SHP77 (cell line): ENCODE measurements around the gene ADAMTS17.

Experiments used
- DNase-seq, 2 experiments: peaks; one replicate each; lab custom pipeline; 2025; lab: John Stamatoyannopoulos, UW

The ADAMTS17 gene

DNA sequence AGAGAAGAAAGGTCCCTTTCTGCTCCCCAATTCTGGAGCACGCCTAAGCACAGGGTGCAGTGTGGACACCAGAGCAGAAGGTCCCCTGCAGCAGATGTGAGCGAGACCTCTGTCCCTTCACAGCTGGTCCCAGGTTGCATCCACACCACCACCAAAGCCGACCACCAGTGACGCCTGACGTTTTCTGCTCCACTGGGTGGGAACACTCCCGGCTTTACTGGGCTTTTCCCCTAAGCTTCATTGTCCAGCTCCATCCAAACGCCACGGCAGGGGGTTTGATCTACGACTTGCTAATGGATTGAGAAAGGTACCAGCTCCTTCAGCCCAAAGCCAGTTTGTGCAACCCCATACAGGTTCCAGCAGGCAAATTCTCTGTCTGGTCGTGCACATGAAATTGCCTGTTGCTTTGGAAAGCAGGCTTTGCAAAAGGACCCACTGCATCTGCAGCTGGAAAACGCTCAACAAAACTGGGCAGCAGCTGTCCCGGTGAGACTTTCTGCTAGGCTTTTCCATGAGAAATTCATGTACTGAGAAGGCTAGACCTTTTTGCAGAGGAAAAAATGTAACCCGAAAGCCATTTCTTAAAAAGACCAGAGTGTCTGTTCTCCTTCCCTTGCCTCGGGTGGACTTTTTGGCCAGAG, 31.1 kb downstream of the ADAMTS17 start:
- DNase-seq, result no peak

DNA sequence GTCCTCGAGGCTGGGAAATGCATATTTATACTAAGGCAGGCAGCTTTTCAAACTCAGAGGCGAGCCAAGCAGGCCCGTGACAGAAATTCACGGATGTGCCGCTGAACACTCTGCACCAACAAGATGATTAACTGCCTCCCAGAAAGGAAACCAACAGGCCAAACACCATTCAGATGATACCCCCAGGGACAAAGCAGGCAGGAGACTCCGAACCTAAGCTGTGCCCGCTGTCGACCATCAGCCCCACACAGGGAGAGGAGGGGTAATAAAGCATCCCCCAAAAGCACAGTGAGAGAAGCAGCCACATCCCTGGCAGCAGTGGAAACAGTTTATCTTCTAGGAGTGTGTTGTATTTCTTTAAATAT, 31.8 kb downstream of the ADAMTS17 start:
- DNase-seq, result no peak

DNA sequence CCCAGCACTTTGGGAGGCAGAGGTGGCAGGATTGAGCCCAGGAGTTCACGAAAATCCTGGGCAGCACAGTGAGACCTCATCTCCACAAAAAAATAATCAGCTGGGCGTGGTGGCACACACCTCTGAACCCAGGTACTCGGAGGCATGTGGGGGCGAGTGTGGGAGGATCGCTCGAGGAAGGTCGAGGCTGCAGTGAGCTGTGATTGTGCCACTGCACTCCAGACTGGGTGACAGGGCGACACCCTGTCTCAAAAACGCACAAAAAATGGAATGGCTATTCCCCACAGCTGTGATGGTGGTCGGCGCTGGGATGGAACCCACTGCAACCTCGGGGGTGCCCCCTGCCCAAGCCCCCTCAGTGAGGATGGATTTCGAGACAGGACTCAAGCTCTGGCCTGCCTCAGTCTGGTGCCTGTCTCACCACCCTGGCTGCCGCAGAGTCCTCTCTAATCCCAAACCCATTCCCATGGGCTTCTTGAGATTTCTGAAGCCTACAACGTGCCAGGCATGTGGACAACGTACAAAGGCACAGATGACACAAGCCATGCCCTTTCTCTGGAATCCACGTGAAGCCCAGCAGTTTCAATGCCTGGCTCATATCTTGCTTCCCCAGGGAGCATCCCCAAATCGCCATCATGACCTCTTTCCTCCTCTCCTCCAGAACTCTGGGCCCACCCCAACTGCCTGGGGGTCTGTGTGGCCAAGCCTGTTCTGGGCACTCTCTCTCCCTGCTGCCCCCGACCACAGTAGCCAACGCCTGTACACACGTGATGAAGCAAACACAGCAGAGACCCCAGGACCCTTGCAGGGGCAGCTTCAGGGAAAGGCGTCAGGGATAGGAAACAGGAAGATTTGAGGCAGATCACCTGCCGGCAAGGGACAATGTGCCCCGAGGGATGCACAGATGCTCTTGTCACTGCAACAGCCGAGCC, 32.4 kb downstream of the ADAMTS17 start:
- DNase-seq, result no peak

DNA sequence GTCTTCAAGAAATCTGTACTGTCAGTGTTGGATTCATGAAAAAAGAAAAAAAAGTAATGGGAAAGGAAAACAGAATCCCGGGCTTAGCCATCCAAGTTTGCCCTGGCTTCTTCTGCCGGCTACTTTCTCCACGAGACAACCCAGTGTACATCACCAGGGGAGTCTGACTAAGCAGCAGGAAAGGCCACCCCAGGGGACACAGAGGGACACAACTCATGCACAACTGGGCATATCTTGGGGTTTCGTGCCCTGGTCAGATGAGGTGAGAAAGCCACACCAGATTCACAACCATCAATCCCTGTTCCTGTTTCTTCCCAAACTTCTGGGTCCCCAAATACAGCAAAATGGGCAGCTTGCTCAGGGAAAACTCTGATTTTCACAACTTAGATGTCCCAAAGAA, 33.2 kb downstream of the ADAMTS17 start:
- DNase-seq, result no peak

DNA sequence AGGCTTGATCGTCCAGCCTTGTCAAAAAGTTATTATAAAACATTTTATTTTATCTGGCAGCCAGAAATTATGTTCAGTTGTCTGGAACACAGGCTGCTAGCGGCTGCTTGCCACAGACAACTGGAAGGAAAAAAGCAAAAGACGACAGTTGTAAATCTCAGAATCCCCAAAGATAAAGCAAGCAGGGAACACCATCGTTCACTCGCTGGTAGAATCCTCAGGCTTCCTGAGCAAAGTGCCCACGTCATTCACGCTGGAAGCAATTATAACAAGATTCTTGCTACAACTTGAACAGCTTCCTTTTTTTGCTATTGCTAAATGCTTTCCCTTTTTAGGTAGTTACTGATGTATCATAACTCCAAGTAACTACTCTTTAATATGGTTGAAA, 33.6 kb downstream of the ADAMTS17 start:
- DNase-seq, result no peak

DNA sequence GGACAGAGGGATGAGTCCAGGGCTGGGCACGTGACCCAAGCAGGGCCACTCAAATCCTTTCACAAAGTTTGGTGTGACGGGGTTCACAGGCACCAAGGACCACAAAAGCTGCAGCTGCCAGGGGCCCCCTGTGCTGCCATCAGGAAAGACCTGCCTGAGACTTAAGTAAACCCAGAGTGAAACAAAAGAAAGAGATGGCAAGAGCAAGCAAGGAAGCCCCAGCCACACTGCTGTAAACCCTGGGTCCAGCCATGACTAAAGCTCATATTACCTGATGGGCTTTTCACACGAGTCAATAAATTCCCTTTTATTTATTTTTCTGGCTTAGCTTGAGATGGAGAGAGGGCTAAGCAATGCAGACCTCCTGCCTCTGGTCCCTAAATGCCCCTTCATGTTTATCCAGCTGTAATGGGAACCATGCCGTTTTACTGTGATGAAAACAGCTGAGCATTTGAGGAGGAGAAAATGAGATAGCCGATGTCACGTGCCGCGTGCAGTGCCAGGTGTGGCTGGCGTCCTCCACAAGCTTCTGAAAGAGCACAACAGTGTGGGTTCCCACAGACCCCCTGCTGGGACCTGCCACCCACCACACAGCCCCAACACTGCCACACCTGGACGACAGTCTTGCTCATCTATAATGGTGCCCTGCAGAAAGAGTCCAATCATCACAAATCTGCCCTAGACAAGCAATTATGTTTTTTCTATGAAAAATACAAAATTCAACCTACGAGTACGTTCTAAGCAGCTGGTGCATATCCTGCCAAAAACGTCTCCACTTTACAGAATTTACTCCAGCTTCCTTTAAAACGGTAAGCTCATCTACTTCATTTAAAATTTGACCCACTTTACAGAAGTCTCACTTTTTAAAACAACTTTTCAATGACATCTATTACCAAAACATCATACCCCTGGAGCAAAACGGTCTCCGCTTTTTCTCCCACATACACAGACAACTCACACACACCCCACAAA, 34.2 kb downstream of the ADAMTS17 start:
- peak; percentile 25 to 50 for DNase-seq

DNA sequence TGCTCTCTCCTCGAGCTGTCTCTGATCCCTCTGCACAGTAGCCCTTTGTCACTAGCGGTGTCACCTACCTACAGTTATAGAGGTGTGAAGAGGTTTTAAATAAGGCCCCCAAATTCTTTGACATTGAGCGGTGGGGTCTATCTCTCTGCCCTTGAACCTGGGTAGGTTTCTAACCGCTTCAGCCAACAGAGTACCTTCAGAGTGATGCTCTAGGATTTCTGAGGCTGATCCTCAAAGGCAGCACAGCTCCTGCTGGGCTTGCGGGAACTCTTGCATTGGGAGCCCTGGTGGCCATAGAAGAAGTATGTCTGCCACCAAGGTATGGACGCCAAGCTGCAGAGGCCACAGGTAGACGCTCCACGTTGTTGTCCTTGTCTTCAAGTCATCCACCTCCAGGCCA, 35.7 kb downstream of the ADAMTS17 start:
- DNase-seq, result no peak

DNA sequence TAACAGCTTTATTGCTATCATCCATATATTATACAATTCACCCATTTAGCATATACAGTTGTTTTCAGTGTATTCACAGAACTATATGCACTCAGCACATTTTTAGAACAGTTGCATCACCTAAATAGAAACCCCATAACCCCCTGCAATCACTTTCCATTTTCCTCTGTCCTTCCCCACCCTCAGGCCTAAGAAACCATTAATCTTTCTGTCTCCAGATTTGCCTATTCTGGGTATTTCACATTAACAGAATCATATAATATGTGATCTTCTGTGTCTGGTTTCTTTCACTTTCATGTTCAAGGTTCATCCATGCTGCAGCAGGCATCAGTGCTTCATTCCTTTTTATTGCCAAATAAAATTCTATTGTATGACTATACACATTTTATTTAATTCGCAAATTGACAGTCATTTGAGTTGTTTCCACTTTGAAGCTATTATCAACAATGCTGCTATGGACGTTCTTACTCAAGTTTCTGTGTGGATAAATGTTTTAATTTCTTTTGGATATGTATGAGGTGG, 39.8 kb downstream of the ADAMTS17 start:
- no peak for DNase-seq

DNA sequence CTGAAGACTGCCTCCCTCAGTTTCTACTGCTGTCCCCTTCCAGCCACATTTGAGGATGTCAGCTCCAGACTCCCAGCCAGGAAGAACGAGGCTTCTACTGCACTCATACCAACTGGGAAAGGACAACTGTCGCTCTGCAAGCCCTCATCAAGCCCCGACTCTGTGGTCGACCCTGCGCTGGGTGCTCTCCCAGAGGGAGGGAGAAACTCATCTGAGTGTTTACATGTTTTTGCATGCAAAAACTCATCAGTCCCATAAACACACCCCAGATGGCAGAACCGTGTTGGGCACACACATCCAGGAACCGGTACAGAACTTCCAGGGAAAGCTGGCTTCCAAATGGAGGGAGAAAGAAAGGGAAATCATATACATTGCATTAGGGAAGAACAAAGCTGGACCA, 43.5 kb downstream of the ADAMTS17 start:
- no peak for DNase-seq

DNA sequence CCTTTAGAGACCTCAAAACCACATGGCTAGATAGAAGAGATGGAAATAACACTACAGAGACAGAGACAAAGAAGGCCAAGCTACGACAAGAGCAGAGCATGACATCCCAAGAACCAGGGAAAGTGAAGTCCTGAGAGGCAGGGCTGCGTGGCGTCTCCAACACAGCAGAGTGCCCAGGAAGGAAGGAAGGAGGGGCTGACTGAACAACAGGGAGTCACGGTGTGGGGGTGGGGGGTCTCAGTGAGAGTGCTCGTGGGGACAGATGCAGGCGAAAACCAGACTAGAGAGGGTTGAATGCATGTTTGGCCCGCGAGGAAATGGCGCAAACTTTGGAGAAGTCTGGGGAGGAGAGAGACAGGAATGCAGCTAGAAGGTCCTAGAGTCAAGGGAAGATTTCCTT, 44.0 kb downstream of the ADAMTS17 start:
- DNase-seq, result no peak

DNA sequence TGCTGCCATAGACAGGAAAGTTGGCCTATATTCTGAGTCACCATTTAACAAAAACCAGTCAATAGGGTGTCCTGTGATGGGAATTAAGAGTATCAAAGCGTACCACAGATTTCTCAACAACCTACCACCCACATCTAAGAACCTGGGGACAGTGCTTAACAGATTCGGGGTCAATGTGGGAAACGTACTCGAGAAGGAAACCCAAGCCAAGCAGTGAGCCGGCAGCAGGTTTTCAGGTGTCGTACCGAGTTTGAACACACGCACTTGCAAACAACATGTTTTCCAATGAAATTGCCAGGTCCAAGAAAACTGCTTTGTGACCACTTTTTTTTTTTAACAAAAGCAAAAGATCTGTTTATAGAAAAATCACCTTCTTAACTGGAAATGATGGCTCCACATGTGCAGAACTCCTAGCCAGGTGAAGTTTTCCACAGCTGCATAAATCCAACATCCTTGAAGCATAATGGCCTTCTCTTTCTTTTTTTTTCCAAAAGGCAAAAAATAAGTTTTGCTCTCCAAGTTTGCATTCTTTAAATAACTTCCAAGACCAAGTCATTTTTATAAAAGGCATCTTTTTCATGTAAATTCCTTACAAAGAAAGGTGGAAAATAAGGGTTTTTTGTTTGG, 45.7 kb downstream of the ADAMTS17 start:
- DNase-seq, result no peak

DNA sequence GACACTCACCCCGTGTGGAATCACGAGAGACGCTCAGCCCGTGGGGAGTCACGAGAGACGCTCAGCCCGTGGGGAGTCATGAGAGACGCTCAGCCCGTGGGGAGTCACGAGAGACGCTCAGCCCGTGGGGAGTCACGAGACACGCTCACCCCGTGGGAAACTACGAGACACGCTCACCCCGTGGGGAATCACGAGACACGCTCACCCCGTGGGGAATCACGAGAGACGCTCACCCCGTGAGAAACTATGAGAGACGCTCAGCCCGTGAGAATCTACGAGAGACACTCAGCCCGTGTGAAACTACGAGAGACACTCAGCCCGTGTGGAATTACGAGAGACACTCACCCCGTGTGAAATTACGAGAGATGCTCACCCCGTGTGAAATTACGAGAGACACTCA, 49.8 kb downstream of the ADAMTS17 start:
- DNase-seq, result no peak

DNA sequence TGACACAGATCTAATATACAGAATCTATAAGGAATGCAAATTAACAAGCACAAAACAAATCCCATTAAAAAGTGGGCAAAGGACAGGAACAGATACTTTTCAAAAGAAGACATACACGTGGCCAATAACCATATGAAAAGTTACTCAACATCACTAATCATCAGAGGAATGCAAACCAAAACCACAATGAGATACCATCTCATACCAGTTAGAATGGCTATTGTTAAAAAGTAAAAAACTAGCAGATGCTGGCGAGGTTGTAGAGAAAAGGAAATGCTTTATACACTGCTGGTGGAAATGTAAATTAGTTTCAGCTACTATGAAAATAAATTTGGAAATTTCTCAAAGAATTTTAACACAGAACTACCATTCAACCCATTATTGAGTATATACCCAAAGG, 50.7 kb downstream of the ADAMTS17 start:
- no peak for DNase-seq

DNA sequence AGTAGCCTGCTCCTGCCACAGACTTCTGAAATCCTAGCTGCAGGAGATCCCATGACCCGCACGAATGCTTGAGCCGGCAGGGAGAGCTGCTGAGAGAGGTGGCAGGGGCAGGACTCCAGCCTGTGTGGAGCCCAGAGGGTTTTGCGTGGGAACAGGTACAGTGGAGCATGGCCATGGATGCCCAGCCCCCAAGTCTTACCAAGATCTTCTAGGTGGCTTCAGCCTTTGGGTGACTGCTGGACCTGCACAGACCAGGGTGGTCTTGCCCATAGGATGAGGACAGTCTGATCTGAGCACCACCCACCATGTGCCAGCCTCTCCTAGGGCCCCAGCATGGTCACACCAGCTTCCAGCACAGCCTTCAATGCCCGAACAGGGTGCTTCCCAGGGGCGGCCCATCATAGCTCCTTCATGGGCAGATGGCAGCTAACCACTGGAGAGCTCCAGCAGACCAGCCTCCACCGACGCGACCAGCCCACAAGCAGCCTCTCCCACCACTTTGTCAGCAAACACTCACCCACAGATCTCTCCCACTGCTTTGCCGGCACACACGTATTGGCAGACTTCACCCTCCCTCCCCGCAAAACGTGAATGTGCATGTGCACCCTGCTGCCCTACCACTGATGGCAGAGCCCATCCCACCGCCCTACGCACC, 56.0 kb downstream of the ADAMTS17 start:
- DNase-seq, result no peak

DNA sequence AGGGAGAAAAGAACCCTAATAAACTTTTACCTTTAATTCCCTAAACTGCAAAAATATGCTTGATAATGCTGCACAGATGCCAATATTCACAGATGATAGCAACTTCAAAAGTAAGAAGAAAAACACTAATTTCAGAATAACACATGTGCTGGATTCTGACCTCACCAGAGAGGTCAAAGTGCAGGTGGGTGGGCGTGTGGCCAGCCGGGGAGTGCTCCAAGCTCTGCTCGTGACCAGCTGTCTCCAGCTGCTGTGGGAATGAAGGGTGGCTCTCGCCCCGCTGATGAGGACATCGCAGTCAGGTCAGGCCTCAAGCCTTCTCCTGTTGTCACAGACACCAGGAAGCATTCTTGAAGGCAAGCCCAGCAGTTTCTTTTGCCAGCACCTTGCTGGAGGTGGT, 57.1 kb downstream of the ADAMTS17 start:
- no peak for DNase-seq

DNA sequence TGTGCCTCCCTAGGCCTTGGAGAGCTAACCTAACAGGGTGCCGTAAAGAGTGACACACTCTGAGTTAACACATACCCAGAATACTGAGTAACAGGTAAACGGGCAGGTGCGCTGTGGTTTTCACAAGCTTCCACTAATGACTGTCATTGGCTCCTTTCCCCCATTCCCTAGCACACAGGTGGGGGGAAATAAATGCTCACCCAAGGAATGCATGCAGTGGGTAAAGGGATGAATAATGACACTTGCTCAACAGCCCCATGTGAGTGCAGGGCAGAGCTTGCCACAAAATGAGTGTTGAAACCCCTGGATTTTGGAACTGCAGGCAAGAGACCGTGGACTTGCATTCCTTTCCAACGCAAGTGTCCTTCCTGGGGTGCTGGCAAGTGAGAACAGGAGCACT, 57.6 kb downstream of the ADAMTS17 start:
- no peak for DNase-seq

DNA sequence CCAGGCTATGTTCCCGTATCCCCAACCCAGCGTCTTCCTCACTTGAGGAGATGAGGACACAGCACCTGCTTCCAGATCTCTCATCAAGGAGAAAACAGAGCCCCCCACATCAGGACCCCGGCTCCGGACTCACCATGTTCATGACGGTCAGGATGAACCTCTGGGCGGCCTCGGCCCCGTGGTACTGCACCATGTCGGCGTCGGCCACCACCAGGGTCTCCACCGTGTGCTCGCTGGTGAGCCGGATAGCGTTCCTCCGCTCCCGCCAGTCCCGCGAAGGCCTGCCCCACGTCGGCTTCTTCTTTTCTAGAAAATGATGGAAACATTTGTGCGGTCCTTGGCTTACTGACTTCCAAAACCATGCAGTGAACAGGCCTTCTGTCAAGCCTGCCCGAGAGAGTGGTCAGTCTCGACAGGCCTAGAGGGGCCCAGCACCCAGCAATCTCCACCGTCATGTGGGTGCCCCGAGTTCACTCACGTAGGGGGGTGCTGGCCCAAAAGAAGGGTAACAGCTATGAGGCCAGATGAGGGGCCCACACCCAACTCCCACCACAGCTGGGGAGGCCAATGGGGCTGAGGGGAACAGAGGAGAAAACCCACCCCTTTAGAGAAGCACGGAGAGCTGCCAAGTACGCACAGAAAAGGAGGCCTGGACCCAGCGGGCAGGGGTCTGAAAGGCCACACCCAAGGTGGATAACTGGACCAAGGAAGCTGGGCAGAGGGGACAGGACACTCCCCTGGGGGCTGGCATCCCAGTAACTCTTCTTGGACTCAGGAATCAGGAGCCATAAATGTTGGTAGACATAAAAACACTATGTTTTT, 60.5 kb downstream of the ADAMTS17 start:
- no peak for DNase-seq

DNA sequence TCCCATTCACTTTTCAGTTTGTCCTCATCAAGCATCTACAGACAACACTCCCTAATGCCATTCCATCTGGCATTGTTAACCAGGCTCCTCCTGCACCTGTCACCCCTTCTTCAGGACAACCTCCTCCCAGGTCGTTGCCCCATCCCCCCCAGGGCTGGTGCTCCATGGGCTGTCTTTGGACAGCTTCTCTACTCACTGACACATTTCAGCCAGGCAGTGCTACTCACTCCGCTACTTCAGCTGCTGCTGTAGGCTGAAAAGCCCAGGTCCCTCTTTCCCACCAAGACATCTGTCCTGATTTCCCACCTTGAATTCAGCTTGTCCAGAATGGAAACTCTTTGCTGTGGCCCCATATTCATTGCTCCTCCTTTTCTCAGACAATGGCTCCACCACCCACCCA, 61.9 kb downstream of the ADAMTS17 start:
- no peak for DNase-seq

DNA sequence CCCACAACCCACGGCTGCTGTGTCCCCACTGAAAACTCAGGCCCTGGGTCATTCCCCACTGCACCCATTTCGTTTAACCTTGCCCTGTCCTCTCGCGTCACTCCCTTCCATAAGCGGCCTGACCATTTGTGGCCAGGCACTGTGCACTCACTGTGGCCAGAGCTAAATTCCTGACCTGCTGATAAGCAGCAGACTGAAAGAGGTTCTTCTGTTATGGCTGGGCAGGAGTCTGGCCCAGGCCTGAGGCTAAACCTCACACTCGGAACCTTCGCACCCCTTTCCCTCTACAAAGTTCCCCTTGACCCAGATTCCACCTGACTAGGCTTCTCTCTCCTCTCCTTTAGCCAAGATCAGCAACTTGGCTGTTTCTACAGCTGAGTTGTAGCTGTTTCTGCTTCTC, 62.3 kb downstream of the ADAMTS17 start:
- DNase-seq, result no peak
